RWPE2 (cell line): ENCODE results near the gene ANKS6.

Source experiments
- ATAC-seq: fragments of 200-7000 bp; cut with Tn5 transposase; 3 replicates; pipeline ENCODE4 v1.9.1; 2021; ENCODE audit warnings: low read depth
- DNase-seq: peaks from one replicate; pipeline ENCODE4 v3.0.0-alpha.2; 2020; ENCODE audit warnings: low spot score
- H3K27ac ChIP-seq: fragments of 450-650 bp; 2 replicates; pipeline ENCODE4 v1.5.1; 2017; ENCODE audit warnings: mild to moderate bottlenecking; ENCODE audit not compliant: poor library complexity, severe bottlenecking
- H3K27me3 ChIP-seq: fragments of 250-450 bp; sonication (Bioruptor Pico); 2 replicates; pipeline ENCODE4 v1.5.1; 2021; ENCODE audit warnings: mild to moderate bottlenecking, moderate library complexity; ENCODE audit not compliant: insufficient read depth, poor library complexity, severe bottlenecking
- H3K36me3 ChIP-seq: fragments of 250-450 bp; sonication (Bioruptor Pico); 2 replicates; pipeline ENCODE4 v1.5.1; 2020; ENCODE audit warnings: low read depth, mild to moderate bottlenecking, moderate library complexity
- H3K4me1 ChIP-seq: fragments of 250-450 bp; sonication (Bioruptor Pico); 2 replicates; pipeline ENCODE4 v1.5.1; 2021; ENCODE audit warnings: mild to moderate bottlenecking, moderate library complexity; ENCODE audit not compliant: insufficient read depth, poor library complexity, severe bottlenecking
- H3K4me3 ChIP-seq: fragments of 250-450 bp; sonication (Bioruptor Pico); 2 replicates; pipeline ENCODE4 v1.5.1; 2021; ENCODE audit warnings: mild to moderate bottlenecking, moderate library complexity; ENCODE audit not compliant: severe bottlenecking
- H3K9me3 ChIP-seq: fragments of 250-450 bp; sonication (Bioruptor Pico); 2 replicates; pipeline ENCODE4 v1.5.1; 2021; ENCODE audit warnings: mild to moderate bottlenecking, moderate library complexity; ENCODE audit not compliant: severe bottlenecking
- TF ChIP-seq, protein P1 (sequence below): fragments of 450-650 bp; IDR thresholded peaks from one replicate; pipeline ENCODE4 v1.5.1; 2017; ENCODE audit warnings: mild to moderate bottlenecking, moderate library complexity; ENCODE audit not compliant: poor library complexity, severe bottlenecking

The ANKS6 gene

DNA sequence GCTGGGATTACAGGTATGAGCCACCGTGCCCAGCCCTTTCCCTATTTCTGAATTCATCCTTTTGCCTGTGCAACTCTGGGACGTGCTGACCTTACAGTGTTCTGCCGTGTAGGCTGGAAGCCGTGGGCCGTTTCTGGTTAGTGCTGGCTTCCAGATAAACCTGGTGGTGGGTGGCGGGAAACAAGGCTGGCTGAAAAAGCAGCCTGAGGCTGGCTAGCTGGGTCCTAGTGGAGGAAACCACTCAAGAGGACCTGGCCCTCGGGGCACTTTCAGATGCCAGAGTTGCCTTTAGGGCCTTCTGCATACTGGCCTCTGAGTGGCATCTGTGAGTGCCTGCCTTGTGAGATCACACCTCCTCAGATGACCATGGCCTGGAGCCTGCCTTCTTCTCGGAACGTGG lies 38.0 kb upstream of the ANKS6 start:
- H3K9me3 ChIP-seq = no peaks in the 10 kb centered on the region
- no peak overlapping the region for H3K4me3 ChIP-seq
- DNase-seq (no peak), ATAC-seq (no peak)
- H3K36me3 ChIP-seq = no peaks in the 10 kb centered on the region
- TF ChIP-seq, protein P1, sequence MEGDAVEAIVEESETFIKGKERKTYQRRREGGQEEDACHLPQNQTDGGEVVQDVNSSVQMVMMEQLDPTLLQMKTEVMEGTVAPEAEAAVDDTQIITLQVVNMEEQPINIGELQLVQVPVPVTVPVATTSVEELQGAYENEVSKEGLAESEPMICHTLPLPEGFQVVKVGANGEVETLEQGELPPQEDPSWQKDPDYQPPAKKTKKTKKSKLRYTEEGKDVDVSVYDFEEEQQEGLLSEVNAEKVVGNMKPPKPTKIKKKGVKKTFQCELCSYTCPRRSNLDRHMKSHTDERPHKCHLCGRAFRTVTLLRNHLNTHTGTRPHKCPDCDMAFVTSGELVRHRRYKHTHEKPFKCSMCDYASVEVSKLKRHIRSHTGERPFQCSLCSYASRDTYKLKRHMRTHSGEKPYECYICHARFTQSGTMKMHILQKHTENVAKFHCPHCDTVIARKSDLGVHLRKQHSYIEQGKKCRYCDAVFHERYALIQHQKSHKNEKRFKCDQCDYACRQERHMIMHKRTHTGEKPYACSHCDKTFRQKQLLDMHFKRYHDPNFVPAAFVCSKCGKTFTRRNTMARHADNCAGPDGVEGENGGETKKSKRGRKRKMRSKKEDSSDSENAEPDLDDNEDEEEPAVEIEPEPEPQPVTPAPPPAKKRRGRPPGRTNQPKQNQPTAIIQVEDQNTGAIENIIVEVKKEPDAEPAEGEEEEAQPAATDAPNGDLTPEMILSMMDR = no peak
- no peaks in the 10 kb centered on the region for H3K4me1 ChIP-seq
- H3K27ac ChIP-seq = no peak overlapping the region
- H3K27me3 ChIP-seq = no peaks in the 10 kb centered on the region

DNA sequence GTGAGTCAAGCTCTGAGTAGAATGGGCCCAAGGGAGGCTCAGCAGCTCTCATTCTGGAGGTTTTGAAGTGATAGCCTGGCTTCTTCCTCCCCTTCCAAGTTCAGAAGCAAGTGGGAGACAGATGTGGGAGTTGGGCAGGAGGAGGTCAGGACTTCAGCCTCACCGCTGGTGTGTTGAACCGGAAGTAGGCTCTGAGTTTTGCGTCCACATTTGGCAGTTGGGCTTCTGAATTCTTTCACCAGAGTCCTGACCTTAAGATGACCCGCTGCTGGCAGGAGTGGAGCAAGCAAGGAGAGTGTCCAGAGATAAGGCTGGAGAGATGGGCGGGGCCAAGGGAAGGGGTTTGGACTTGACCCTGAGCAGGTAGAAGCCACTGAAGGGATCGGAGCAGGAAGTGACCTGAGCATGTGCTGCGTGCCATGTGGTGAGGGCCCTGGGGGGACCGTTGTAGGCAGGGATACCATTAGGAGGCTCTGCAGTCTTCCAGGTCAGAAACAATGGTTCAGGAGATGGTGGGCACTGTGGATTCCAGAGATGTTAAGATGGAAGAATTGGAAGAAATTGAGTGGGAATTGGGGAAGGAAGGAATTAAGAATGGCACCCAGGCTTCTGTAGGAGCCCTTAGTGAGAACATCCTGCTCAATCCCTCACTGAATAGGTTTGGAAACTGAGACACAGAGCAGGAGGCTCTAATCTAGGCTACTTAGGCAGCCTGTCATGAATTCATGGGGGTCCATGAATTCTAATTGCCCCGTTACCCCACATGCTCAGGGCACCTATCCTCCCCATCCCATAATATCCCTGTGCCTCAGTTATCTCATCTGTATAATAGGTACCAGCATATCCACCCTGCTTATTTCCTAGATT lies 37.0 kb upstream of the ANKS6 start:
- TF ChIP-seq, protein P1 = no peak
- Histone ChIP-seq H3K27me3 (no peaks in the 10 kb centered on the region), H3K4me1 (no peaks in the 10 kb centered on the region), H3K9me3 (no peaks in the 10 kb centered on the region), H3K36me3 (no peaks in the 10 kb centered on the region), H3K4me3 (no peak overlapping the region), H3K27ac (no peak overlapping the region)
- ATAC-seq = no peak
- no peak for DNase-seq

DNA sequence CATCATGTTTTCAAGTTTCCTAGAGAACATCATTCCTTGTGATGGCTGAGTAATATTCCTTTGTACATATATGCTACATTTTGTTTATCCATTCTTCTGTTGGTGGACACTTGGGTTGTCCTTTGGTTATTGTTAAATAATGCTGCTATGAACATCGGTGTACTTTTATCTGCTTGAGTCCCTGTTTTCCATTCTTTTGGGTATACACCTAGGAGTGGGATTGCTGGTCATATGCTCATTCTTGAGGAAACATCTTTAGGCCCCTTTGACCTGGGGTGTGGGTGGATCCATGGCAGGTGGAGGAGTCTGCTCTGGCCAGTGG lies 36.4 kb upstream of the ANKS6 start:
- no peak for DNase-seq

DNA sequence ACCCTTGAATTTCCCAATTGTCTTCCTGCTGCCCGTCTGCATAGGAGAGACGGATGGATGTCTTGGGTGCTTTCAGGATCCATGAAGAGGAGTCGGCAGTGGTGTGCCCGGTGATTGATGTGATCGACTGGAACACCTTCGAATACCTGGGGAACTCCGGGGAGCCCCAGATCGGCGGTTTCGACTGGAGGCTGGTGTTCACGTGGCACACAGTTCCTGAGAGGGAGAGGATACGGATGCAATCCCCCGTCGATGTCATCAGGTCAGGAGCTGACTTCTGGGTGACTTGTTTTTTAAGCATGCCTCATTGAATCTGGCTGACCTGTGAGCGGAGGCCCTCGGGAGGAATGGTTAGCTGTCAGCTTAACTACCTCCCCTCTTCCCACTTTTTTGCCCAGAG lies 35.3 kb upstream of the ANKS6 start:
- no peak overlapping the region for H3K27ac ChIP-seq
- H3K36me3 ChIP-seq = no peaks in the 10 kb centered on the region
- H3K9me3 ChIP-seq = no peaks in the 10 kb centered on the region
- no peak for ATAC-seq
- no peak for DNase-seq
- H3K4me3 ChIP-seq = no peak overlapping the region
- TF ChIP-seq, protein P1 = no peak
- H3K27me3 ChIP-seq = no peaks in the 10 kb centered on the region
- H3K4me1 ChIP-seq = no peaks in the 10 kb centered on the region

More for the DNA sequence above, 36.4 kb upstream of the ANKS6 start:
- no peaks in the 10 kb centered on the region for H3K4me1 ChIP-seq
- no peaks in the 10 kb centered on the region for H3K9me3 ChIP-seq
- H3K36me3 ChIP-seq = no peaks in the 10 kb centered on the region
- no peak overlapping the region for H3K4me3 ChIP-seq
- TF ChIP-seq, protein P1 = no peak
- H3K27me3 ChIP-seq = no peaks in the 10 kb centered on the region
- ATAC-seq = no peak
- no peak overlapping the region for H3K27ac ChIP-seq

DNA sequence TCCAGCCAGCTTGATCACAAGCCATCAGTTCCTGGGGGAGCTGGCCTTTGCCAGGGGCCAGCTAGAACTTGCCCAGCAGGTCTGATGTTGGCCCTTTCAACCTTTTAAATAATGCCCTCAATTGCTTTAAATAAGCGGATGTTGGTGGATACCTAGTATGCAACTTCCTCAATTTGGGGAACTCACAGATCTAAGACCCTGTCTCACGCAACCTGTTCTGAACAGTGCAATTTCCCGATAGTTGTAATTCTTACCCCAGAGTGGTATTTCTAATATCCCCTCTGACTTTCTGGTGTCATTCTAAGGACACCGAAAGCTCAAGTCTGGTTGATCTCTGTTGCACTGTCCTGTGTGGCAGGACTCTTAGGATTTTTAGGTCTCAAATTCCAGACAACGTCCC lies 34.2 kb upstream of the ANKS6 start:
- ATAC-seq = no peak
- Histone ChIP-seq H3K9me3 (no peaks in the 10 kb centered on the region), H3K36me3 (no peaks in the 10 kb centered on the region), H3K27ac (no peak overlapping the region), H3K27me3 (no peaks in the 10 kb centered on the region), H3K4me1 (no peaks in the 10 kb centered on the region), H3K4me3 (no peak overlapping the region)
- TF ChIP-seq, protein P1 = no peak
- no peak for DNase-seq
